HK-2 (cell line): Measurements from ENCODE around the gene LRFN2.

Source experiments
- DNase-seq: peaks from one replicate; pipeline ENCODE4 v3.0.0-alpha.2; 2018; ENCODE audit not compliant: unreplicated experiment

The LRFN2 gene

DNA sequence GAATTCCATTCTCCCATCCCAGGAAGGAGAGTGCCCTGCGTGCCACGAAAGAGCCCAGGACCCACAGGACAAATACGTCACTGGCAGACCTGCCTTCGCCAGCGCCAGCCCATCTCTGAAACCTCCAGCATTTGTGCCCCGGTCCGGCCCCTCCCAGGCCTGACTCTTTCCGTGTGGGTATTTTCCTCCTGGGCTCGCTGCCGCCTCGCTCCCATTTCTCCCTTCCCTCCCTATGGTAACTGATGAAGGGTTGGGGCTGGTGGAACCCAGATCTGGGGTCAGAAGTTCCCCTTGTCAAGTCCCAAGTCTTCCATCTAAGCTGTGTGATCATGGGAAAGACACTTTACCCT lies 208.5 kb downstream of the LRFN2 start:
- no peak for DNase-seq

DNA sequence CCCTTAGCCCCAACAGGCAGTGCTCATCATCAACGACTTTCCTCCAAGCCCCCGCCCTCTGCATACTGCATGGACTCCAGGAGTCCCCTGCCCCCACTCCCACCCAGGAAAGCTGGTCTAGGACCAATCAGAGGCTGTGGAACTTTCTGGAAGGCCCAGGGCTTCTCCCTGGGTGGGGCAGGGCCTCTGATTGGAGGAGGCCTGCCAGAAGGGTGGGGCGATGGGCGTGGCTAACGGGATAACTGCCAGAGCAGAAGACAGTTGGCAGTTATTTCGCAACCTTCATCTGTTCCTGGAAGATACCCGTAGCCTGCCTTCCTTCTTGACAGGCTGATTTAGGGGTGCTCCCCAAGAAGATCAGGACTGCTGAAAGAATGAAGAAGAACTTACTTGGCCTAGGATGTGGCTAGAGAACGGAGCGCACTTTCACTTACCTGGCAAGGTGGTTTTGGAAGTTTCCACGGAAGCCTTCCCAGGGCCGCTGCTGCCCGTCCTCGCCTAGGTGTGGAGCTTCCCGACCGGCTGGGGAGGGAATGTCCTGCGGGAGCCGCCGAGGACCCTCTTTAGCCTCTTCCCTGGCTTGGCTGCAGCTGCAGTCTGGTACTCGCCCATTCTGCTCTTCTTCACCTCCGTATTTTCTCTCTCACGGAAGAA lies 209.0 kb downstream of the LRFN2 start:
- no peak for DNase-seq

DNA sequence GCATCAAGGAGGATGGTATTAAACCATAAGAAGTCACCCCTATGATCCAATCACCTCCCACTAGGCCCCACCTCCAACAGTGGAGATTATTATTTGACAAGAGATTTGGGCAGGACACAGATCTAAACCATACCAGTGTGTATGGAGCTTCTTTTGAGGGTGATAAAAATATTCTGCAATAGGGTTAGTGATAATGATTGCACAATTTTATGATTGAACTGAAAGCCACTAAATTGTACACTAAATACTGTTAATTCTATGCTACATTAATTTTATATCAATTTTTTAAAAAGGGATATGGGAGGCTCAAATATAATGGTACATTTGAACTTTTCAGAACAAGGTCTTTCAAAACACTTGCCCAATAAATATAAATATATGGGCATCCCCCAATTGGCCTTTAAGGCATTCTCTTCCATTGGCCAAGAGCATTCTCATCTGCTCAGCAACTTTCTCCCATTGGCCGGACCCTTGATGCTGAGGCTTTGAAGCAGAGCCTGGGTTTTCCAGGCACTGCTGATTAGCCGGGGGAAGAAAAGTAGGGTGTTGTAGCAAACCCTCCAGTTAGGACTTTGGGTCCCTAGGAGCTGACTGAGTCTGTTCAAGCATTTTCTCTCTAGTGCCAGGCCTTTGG lies 209.9 kb downstream of the LRFN2 start:
- no peak for DNase-seq

- DNase-seq = no peak
Observed at GRCh38 chr6:40376113-40376650, 211.0 kb downstream of the LRFN2 start.

GRCh38 chr6:40373267-40373666 lies 213.9 kb downstream of the LRFN2 start:
- no peak for DNase-seq

GRCh38 chr6:40371621-40372020 lies 215.5 kb downstream of the LRFN2 start:
- no peak for DNase-seq

- no peak for DNase-seq
Observed at GRCh38 chr6:40371095-40371494, 216.1 kb downstream of the LRFN2 start.

DNA sequence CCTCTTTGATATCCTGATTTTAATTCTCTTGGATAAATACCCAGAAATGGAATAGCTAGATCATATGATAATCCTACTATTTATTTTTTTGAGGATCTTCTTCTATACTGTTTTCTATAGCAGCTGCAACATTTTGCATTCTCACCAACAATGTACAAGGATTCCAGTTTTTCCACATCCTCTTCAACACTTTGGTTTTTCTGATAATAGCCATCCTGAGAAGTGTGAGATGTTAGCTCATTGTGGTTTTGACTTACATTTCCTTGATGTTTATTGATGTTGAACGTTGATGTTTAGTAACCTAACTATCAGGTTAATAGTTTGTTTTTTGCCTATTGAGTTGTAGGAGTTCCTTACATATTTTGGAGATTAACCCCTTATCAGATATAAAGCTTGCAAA lies 217.3 kb downstream of the LRFN2 start:
- DNase-seq = no peak

DNA sequence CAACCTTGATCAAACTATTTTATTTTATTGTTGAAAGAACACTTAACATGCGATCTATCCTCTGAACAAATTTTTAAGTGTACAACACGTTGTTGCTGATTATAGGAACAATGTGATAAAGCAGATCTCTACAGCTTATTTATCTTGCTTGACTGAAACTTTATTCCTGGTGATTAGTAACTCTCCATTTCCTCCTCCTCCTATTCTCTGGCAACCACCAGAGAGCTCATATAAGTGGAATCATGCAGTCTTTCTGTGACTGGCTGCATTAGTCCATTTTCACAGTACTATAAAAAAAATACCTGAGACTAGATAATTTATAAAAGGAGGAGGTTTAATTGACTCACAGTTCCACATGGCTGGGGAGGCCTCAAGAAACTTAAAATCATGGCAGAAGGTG lies 218.1 kb downstream of the LRFN2 start:
- no peak for DNase-seq

DNA sequence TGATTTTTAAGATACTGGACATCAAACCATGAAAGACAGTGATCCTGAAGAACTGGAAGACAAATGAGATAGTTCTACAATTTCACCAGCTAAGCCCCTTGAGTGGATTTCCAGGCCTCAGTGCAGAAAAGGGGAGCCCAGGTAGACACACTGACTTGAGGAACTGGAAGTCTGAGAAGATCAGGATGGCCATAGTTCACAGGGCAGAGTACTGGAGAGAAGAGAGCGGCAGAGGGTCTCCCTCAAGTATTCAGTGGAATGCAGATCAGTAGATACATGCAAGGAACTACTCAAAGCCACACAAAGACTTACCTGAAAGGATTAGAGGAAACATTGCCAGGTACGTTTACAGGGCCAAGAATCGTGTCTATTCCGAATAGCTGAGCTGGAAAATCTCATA lies 224.3 kb downstream of the LRFN2 start:
- no peak for DNase-seq

DNA sequence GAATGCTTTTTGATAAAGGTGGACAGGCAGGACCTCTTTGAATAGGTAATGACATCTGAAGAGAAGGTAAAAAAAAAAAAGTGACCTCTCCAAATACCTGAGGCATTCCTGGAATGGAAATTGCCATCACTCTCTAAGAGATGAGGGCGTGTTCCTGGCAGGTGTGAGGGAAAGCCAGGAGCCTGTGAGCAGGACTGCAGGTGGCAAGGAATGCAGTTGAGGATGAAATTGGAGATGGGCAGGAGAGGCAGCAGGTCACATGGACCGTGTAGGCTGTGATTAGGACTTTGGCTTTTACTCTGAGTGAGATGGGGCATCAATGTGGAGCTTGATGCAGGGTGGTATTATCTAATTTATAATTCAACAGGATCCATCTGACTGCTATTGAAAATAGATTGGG lies 227.4 kb downstream of the LRFN2 start:
- no peak for DNase-seq

DNA sequence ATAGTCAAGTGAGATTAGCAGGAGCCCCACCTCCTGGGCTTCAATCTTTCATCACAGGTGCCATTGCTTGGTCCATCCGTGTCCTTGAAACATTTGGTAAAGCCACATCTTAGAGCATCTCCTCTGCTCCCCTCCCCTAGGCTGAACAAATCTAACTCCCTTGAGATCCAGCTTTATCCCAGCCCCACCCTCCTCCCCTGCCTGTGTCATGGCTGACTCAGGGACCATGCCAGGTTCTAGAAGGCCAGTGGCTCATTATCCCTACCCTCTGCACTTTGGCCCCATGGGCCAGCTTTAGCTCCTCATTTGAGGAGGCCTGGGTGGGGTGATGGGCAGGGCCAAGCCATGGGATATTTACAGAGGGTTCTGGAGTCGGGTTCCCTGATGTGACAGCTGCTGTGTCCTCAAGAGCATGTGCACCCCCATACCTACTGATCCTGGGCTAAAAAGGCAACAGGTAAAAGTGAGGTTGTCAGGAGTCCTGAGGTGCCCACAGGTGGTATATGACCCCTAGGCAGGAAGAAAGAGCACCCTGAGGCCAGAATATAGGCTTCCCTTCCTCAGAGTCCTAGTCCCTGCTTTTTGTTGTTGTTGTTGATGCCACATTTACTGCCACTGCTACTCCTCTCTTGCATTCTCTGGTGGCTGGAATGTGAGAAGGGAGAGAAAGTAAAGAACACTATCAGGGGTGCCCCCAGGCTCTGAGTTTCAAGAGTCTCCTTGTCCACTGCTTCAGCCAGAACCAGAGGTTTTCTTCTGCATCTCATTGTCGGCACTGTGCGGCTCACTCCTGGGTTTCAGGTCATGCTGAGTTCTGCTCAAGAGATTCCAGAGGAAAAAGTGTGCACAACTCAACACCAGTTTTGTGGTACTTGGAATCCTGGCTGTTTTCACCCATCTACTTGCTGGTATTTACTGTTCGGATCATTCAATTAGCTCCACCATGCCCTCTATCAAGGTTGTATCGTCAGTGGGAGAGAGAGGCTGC lies 228.4 kb downstream of the LRFN2 start:
- DNase-seq = no peak

GRCh38 chr6:40356242-40356910 lies 230.8 kb downstream of the LRFN2 start:
- DNase-seq = no peak

DNA sequence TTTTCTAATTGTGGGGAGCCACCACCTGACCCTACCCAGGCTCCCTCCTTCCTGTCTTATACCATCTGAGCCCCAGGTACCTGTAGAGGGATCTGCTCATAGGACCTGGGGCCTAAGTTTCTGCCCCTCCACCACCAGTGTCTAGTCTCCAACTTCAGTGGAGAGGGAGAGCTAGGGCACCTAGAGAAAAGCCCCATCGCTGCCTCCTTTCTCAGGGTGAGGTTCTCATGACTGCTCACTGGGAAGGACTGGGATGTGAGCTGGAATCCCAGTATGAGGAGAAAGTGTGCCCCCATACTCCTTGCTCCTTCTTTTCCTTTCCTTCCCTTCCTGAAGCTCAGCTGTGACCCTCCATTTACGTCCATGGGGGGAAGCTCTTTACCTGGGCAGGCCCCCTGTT lies 231.6 kb downstream of the LRFN2 start:
- DNase-seq = no peak

- no peak for DNase-seq
Observed at GRCh38 chr6:40355066-40355465, 232.1 kb downstream of the LRFN2 start.

- no peak for DNase-seq
Observed at GRCh38 chr6:40353967-40354452, 233.2 kb downstream of the LRFN2 start.

DNA sequence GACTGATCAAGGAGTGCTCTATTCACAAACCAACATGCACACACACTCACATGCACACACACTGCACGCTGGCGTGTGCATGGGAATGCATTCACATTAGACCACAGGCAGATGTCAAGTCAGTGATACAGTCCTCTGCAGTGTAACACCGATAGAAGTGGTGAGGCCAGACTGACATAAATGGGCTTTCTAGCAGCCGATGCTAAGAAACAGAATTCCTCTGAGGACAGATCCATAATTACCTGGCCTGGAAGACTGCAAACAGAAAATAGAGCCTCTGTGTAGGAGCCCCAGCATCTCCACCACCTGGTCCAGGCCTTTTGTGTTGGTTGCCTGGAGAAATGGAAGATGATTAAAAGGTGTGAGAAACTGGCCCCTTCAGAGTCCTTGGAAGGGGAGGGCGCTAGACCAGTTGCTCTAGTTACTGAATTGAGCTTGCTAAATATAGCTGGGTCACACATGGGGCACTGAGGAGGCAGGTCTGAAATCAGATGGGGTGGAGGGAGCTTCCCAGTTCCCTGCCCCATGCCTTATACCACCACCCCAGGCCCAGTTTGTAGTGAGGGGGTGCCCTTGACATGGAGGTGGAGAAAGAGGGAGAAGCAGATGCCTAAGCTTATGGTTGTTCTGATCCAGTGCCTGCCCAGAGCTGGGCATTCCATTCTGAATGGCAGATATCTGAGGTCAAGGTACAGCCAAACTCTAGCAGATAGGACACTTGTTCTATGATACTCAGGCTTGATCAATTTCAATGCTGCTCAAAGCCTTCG lies 233.8 kb downstream of the LRFN2 start:
- DNase-seq = no peak

GRCh38 chr6:40352527-40353170 lies 234.5 kb downstream of the LRFN2 start:
- DNase-seq = no peak

- DNase-seq = no peak
Observed at GRCh38 chr6:40352006-40352405, 235.2 kb downstream of the LRFN2 start.

GRCh38 chr6:40350747-40351217 lies 236.4 kb downstream of the LRFN2 start:
- no peak for DNase-seq
